ENCODE results near the gene GRIK5. TPM values are rescaled to one million over a fixed set of nuclear protein-coding genes. Genes with fewer than 3 reads are reported as not detected.
A peak's percentile ranks its signal among the peaks of the same experiment; 100 is the strongest.

GRIK5 gene
- total and polyA plus RNA-seq, 2 of the 8 experiments (the other 6 are each of a cell fraction or from before 2014, with no cell fraction given) = 17.8 to 42.9 TPM

- H3K9ac ChIP-seq (replicated peaks in 1 of 4; ENCODE audit: extremely low read depth in 1 of 4, low read depth in 3 of 4, low read length in 3 of 4) = no peak overlapping the region
- H3K56ac ChIP-seq (replicated peaks; ENCODE audit: insufficient read length, low read depth, low read length) = no peak overlapping the region
- POLR2A ChIA-PET (ENCODE audit: partially characterized antibody) = interaction anchor here (0.6 to 2.1 kb wide), 6 partner anchors 8 to 74 kb away, joined by 3 to 7 read pairs (median 4); no protein-coding TSS in a partner anchor
- H3K79me2 ChIP-seq (ENCODE audit: control insufficient read depth in 1 of 2, insufficient read depth in 2 of 2, low read length in 2 of 2) = no peaks in the 10 kb centered on the region
- H2BK12ac ChIP-seq (ENCODE audit: low read depth, low read length) = no peak overlapping the region
- no peak overlapping the region for H3K23ac ChIP-seq (ENCODE audit: insufficient read length)
- FAIRE-seq (no peak), DNase-seq (ENCODE audit: low read depth in 1 of 2, low spot score in 2 of 2) (no peak)
- no peak overlapping the region for H2AK5ac ChIP-seq (ENCODE audit: low read depth, low read length)
- H2AFZ ChIP-seq (ENCODE audit: low read length) = no peak overlapping the region
- H3K4ac ChIP-seq (replicated peaks; ENCODE audit: insufficient read length, low read depth, low read length) = no peak overlapping the region
- H4K8ac ChIP-seq (ENCODE audit: extremely low read depth, insufficient read depth, low read length) = peak overlapping the region; percentile 42; the same call in 1 of the 2 replicates
- no peaks in the 10 kb centered on the region for H3K23me2 ChIP-seq (ENCODE audit: low read depth, low read length)
- 92% methylated on average over 10 of the region's 10 CpGs; no CpG with 5 or more reads in 1 of the 2 experiments for WGBS, 2 experiments (ENCODE audit: extremely low coverage in 1 of 2, insufficient coverage in 1 of 2, insufficient read length in 1 of 2, insufficient replicate concordance in 2 of 2, low coverage in 1 of 2, low lambda C conversion rate in 2 of 2, missing lambda C conversion rate in 1 of 2)
- H3K79me1 ChIP-seq (ENCODE audit: low read depth, low read length) = no peaks in the 10 kb centered on the region
- H4K91ac ChIP-seq (replicated peaks; ENCODE audit: insufficient read length, low read length) = no peak overlapping the region
- H3K4me3 ChIP-seq (ENCODE audit: extremely low read depth in 1 of 4, insufficient read depth in 2 of 4, low read depth in 3 of 4, low read length in 4 of 4) = no peak overlapping the region
- no peaks in the 10 kb centered on the region for H3K9me3 ChIP-seq (ENCODE audit: insufficient read depth in 2 of 2, low read depth in 1 of 2, low read length in 1 of 2)
- H3K27me3 ChIP-seq (replicated peaks in 1 of 4; ENCODE audit: control insufficient read depth in 3 of 4, extremely low read depth in 1 of 4, insufficient read depth in 3 of 4, low read length in 3 of 4) = no peaks in the 10 kb centered on the region
- H3K18ac ChIP-seq (ENCODE audit: extremely low read depth, low read length) = no peak overlapping the region
- no peak overlapping the region for H2BK20ac ChIP-seq (ENCODE audit: low read length)
- H4K20me1 ChIP-seq (replicated peaks in 1 of 2; ENCODE audit: control insufficient read depth in 1 of 2, insufficient read depth in 2 of 2, low read length in 2 of 2) = peaks cover 0 to 16% of the 10 kb centered on the region in 2 experiments
- no peak overlapping the region for H2BK120ac ChIP-seq (replicated peaks; ENCODE audit: low read depth, low read length)
- no peak overlapping the region for H3K27ac ChIP-seq (ENCODE audit: low read depth, low read length)
- H4K5ac ChIP-seq (ENCODE audit: insufficient read length, low read depth, low read length) = no peak overlapping the region
- H3K4me1 ChIP-seq (replicated peaks in 1 of 4; ENCODE audit: control insufficient read depth in 3 of 4, insufficient read depth in 4 of 4, low read length in 3 of 4) = no peaks in the 10 kb centered on the region
- CTCF ChIA-PET (ENCODE audit: partially characterized antibody) = interaction anchor here (0.6 to 5.6 kb wide), 9 partner anchors 9 to 617 kb away, joined by 3 to 23 read pairs (median 4); no protein-coding TSS in a partner anchor
- no peak overlapping the region for H2BK15ac ChIP-seq (ENCODE audit: low read length)
- H2BK5ac ChIP-seq (ENCODE audit: low read depth, low read length) = no peak overlapping the region
- TF ChIP-seq GTF2F1 (IDR thresholded peaks at IDR 0.05; ENCODE audit: borderline replicate concordance, low read depth, low read length) (no peak), MAX (IDR thresholded peaks at IDR 0.05) (no peak), SP1 (IDR thresholded peaks at IDR 0.05; ENCODE audit: low read depth, low read length) (no peak), SAP30 (IDR thresholded peaks at IDR 0.05; ENCODE audit: insufficient read depth, insufficient replicate concordance, low read length) (no peak)
- no peak overlapping the region for H3K14ac ChIP-seq (ENCODE audit: insufficient read length)
- no peak overlapping the region for H3K4me2 ChIP-seq (ENCODE audit: insufficient read depth in 1 of 2, low read depth in 2 of 2, low read length in 2 of 2)
- H3K36me3 ChIP-seq (ENCODE audit: control insufficient read depth in 2 of 4, insufficient read depth in 4 of 4, low read length in 3 of 4) = peaks cover 16 to 61% (median 53%) of the 10 kb centered on the region in 4 experiments
Observed at GRCh38 chr19:42052241-42052863, 17.7 kb downstream of the GRIK5 start.
